Tibial nerve (tissue), 4 donors: Measurements from ENCODE around the gene KDM2B. TPM values are rescaled to one million over a fixed set of nuclear protein-coding genes. Genes with fewer than 3 reads are reported as not detected.

Experiments
- DNase-seq, 2 donors: peaks; one replicate each; pipeline ENCODE4 v3.0.0-alpha.2; 2019; ENCODE audit warnings: low spot score in 2 of 2
- H3K27ac ChIP-seq, 4 donors: fragments of 200-600 bp; sonication (generic) in 3 of 4; one replicate each; pipeline ENCODE4 v1.5.1; 2017 to 2019; ENCODE audit warnings: mild to moderate bottlenecking in 1 of 4
- H3K27me3 ChIP-seq, 2 donors: fragments of 200-600 bp; sonication (generic) in 1 of 2; one replicate each; pipeline versions ENCODE4 v1.5.1 to v1.6.0; 2017 to 2019
- H3K36me3 ChIP-seq, 3 donors: fragments of 200-600 bp; sonication (generic); one replicate each; pipeline ENCODE4 v1.5.1; 2018 to 2019
- H3K4me1 ChIP-seq, 4 donors: fragments of 200-600 bp; sonication (generic) in 3 of 4; one replicate each; pipeline ENCODE4 v1.5.1; 2017 to 2019
- H3K4me3 ChIP-seq, 4 donors: fragments of 200-600 bp; sonication (generic) in 3 of 4; one replicate each; pipeline ENCODE4 v1.5.1; 2017 to 2019; ENCODE audit warnings: mild to moderate bottlenecking in 1 of 4, moderate library complexity in 1 of 4
- H3K9me3 ChIP-seq, 4 donors: fragments of 200-600 bp; sonication (generic) in 3 of 4; one replicate each; pipeline ENCODE4 v1.5.1; 2017 to 2019
- EP300 ChIP-seq, 2 donors: sonication (generic); formaldehyde crosslinking; IDR thresholded peaks; one replicate each; pipeline ENCODE4 v1.6.1; 2017; ENCODE audit warnings: antibody characterized with exemption in 2 of 2, mild to moderate bottlenecking in 1 of 2
- POLR2A ChIP-seq, 2 donors: fragments of 450-650 bp; IDR thresholded peaks; one replicate each; pipeline ENCODE4 v1.6.1; 2017; ENCODE audit warnings: antibody characterized with exemption in 2 of 2, mild to moderate bottlenecking in 2 of 2, moderate library complexity in 2 of 2
- WGBS, 2 donors: methylation state at CpG; one replicate each; pipeline ENCODE4 v1.1.5; 2018; 5-methylcytosine and 5-hydroxymethylcytosine counted together
- total RNA-seq, 4 donors: library from RNA; depleted of rRNA; stranded (reverse); fragments of >200 nt; gene quantifications; one replicate each; pipeline ENCODE4 v1.1.0, GENCODE V29; 2016
- TF ChIP-seq, protein P1 (sequence below), 5 experiments: fragments of 200-600 bp in 3 of 5; fragments of 450-650 bp in 2 of 5; sonication (generic) in 3 of 5; IDR thresholded peaks; one replicate each; pipeline ENCODE4 v1.5.1; 2016 to 2019; ENCODE audit warnings: antibody characterized with exemption in 5 of 5, mild to moderate bottlenecking in 3 of 5, moderate library complexity in 2 of 5

KDM2B gene
- total RNA-seq, 4 donors from 2014 or later = 15.5 to 32.2 (median 20.8) TPM

GRCh38 chr12:121508533-121508932, 72.3 kb downstream of the KDM2B start:
- Histone ChIP-seq H3K36me3 (peaks cover 0 to 56% (median 0%) of the 10 kb centered on the region in 3 donors), H3K27ac (no peak overlapping the region), H3K9me3 (no peaks in the 10 kb centered on the region), H3K4me3 (no peak overlapping the region), H3K4me1 (no peaks in the 10 kb centered on the region), H3K27me3 (no peaks in the 10 kb centered on the region)
- no peak for TF ChIP-seq EP300 (IDR thresholded peaks at IDR 0.05)
- TF ChIP-seq POLR2A (IDR thresholded peaks at IDR 0.05) = no peak
- TF ChIP-seq, protein P1, sequence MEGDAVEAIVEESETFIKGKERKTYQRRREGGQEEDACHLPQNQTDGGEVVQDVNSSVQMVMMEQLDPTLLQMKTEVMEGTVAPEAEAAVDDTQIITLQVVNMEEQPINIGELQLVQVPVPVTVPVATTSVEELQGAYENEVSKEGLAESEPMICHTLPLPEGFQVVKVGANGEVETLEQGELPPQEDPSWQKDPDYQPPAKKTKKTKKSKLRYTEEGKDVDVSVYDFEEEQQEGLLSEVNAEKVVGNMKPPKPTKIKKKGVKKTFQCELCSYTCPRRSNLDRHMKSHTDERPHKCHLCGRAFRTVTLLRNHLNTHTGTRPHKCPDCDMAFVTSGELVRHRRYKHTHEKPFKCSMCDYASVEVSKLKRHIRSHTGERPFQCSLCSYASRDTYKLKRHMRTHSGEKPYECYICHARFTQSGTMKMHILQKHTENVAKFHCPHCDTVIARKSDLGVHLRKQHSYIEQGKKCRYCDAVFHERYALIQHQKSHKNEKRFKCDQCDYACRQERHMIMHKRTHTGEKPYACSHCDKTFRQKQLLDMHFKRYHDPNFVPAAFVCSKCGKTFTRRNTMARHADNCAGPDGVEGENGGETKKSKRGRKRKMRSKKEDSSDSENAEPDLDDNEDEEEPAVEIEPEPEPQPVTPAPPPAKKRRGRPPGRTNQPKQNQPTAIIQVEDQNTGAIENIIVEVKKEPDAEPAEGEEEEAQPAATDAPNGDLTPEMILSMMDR (IDR thresholded peaks at IDR 0.05) = no peak
- WGBS, 2 donors = 96 to 97% methylated on average over 10 to 11 of the region's 11 CpGs
- no peak for DNase-seq

DNA sequence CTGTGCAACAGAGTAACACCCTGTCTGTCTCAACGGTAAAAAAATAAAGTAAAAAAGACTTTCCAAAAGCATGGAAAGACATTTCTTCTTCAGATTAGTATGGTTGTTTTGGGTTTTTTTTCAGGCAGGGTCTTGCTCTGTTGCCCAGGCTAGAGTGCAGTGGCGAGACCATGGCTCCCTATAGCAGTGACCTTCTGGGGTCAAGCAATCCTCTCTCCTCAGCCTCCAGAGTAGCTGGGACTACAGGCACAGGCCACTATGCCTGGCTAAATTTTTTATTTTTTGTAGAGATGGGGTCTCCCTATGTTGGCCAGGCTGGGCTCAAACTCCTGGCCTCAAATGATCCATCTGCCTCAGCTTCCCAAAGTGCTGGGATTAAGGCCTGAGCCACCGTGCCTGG, 72.8 kb downstream of the KDM2B start:
- no peaks in the 10 kb centered on the region for H3K4me1 ChIP-seq
- H3K27ac ChIP-seq = no peak overlapping the region
- TF ChIP-seq, protein P1 (IDR thresholded peaks at IDR 0.05) = no peak
- TF ChIP-seq POLR2A (IDR thresholded peaks at IDR 0.05) (no peak), EP300 (IDR thresholded peaks at IDR 0.05) (no peak)
- no peaks in the 10 kb centered on the region for H3K27me3 ChIP-seq
- DNase-seq = no peak
- WGBS, 2 donors = 88 to 90% methylated on average over 3 of the region's 3 CpGs
- peaks cover 0 to 51% (median 0%) of the 10 kb centered on the region in 3 donors for H3K36me3 ChIP-seq
- no peak overlapping the region for H3K4me3 ChIP-seq
- no peaks in the 10 kb centered on the region for H3K9me3 ChIP-seq

- WGBS, 2 donors = 82 to 90% methylated on average over 8 of the region's 8 CpGs
- Histone ChIP-seq H3K27me3 (no peaks in the 10 kb centered on the region), H3K4me1 (no peaks in the 10 kb centered on the region), H3K9me3 (no peaks in the 10 kb centered on the region), H3K36me3 (peaks cover 0 to 44% (median 0%) of the 10 kb centered on the region in 3 donors), H3K27ac (no peak overlapping the region), H3K4me3 (no peak overlapping the region)
- TF ChIP-seq EP300 (IDR thresholded peaks at IDR 0.05) (no peak), POLR2A (IDR thresholded peaks at IDR 0.05) (no peak)
- TF ChIP-seq, protein P1 (IDR thresholded peaks at IDR 0.05) = no peak
- no peak for DNase-seq
Measured at GRCh38 chr12:121507245-121507644, 73.6 kb downstream of the KDM2B start.

DNA sequence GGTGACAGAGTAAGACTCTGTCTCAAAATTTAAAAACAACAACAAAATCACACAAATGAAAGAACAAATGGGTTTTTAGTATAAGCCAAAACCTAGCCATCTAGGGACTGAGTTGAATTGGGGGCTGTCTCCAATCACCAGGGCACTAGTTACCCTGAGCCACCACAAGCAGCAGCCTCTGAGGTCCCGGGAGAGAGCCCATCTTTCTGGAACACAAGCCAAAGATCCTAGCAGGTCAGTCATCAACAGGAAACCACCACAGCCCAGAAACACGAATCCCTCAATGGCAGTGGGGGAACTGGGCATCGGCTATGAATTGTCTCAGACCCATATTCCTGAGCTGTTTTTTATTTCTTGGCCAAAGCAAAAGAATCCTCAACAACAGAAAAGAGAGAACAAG, 75.3 kb downstream of the KDM2B start:
- Histone ChIP-seq H3K27me3 (no peaks in the 10 kb centered on the region), H3K27ac (no peak overlapping the region), H3K4me3 (no peak overlapping the region), H3K36me3 (peaks cover 0 to 44% (median 0%) of the 10 kb centered on the region in 3 donors), H3K9me3 (no peaks in the 10 kb centered on the region), H3K4me1 (peaks cover 0 to 3% (median 0%) of the 10 kb centered on the region in 4 donors)
- WGBS, 2 donors = 51 to 62% methylated on average over 3 of the region's 3 CpGs
- TF ChIP-seq, protein P1 (IDR thresholded peaks at IDR 0.05) = no peak
- TF ChIP-seq EP300 (IDR thresholded peaks at IDR 0.05) = no peak
- TF ChIP-seq POLR2A (IDR thresholded peaks at IDR 0.05) = no peak
- DNase-seq = no peak

DNA sequence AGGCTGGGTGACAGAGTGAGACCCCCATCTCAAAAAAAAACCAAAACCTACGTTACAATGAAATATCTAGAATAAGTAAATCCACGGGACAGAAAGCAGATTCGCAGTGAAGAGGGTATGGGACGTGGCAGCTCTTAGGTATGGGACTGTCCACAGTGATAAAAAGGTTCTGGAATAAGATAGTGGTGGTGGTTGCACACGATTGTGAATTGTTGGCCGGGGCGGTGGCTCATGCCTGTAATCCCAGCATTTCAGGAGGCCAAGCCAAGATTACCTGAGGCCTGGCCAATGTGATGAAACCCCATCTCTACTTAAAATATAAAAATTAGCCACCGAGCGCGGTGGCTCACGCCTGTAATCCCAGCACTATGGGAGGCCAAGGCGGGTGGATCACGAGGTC, 76.3 kb downstream of the KDM2B start:
- no peak for TF ChIP-seq POLR2A (IDR thresholded peaks at IDR 0.05)
- Histone ChIP-seq H3K9me3 (no peaks in the 10 kb centered on the region), H3K4me1 (peaks cover 0 to 13% (median 3%) of the 10 kb centered on the region in 4 donors), H3K36me3 (peaks cover 0 to 38% (median 0%) of the 10 kb centered on the region in 3 donors), H3K27me3 (no peaks in the 10 kb centered on the region), H3K27ac (no peak overlapping the region), H3K4me3 (no peak overlapping the region)
- DNase-seq = no peak
- 91 to 94% methylated on average over 13 of the region's 13 CpGs for WGBS, 2 donors

GRCh38 chr12:121503395-121503794, 77.4 kb downstream of the KDM2B start:
- Histone ChIP-seq H3K4me3 (no peak overlapping the region), H3K27me3 (no peaks in the 10 kb centered on the region), H3K4me1 (peaks cover 0 to 13% (median 3%) of the 10 kb centered on the region in 4 donors), H3K9me3 (no peaks in the 10 kb centered on the region), H3K27ac (no peak overlapping the region), H3K36me3 (peaks cover 0 to 27% (median 0%) of the 10 kb centered on the region in 3 donors)
- WGBS, 2 donors = 100% methylated on average over 1 of the region's 1 CpG
- TF ChIP-seq POLR2A (IDR thresholded peaks at IDR 0.05) = no peak
- TF ChIP-seq EP300 (IDR thresholded peaks at IDR 0.05) = no peak
- TF ChIP-seq, protein P1 (IDR thresholded peaks at IDR 0.05) = no peak
- DNase-seq = no peak
